ENCODE data around the gene SSR4. TPM values are rescaled to one million over a fixed set of nuclear protein-coding genes. Genes with fewer than 3 reads are reported as not detected.
A peak's percentile ranks its signal among the peaks of the same experiment; 100 is the strongest.

The SSR4 gene
- total and polyA plus RNA-seq, 2 of the 13 experiments (the other 11 are each of a cell fraction or from before 2014, with no cell fraction given): 214 to 288 TPM

- Histone ChIP-seq H3K27me3 (ENCODE audit: control insufficient read depth in 1 of 2, insufficient read depth in 2 of 2, low read length in 2 of 2) (peaks cover 0 to 2% of the 10 kb centered on the region in 2 experiments; a peak in 1 of 5 replicates), H3K36me3 (replicated peaks in 1 of 2; ENCODE audit: control insufficient read depth in 1 of 2, insufficient read depth in 2 of 2, low read length in 2 of 2) (peaks cover 0 to 2% of the 10 kb centered on the region in 2 experiments; a peak in 1 of 5 replicates), H3K9me3 (ENCODE audit: low read length) (no peaks in the 10 kb centered on the region), H3K9ac (ENCODE audit: insufficient read depth, low read depth, low read length) (no peak overlapping the region), H3K4me1 (ENCODE audit: insufficient read depth, low read length) (peaks cover 12% of the 10 kb centered on the region), H4K20me1 (ENCODE audit: insufficient read depth, low read length) (no peaks in the 10 kb centered on the region), H2AFZ (ENCODE audit: low read length) (no peak overlapping the region), H3K4me2 (ENCODE audit: low read depth, low read length) (no peak overlapping the region), H3K27ac (ENCODE audit: extremely low read length, insufficient read depth, low read length) (no peak overlapping the region), H3K4me3 (replicated peaks in 1 of 3; ENCODE audit: insufficient read depth in 1 of 3, low read depth in 2 of 3, low read length in 3 of 3) (no peak overlapping the region), H3K79me2 (ENCODE audit: insufficient read depth, low read length) (peaks cover 10% of the 10 kb centered on the region)
- DNase-seq (ENCODE audit: low spot score): no peak
- ATAC-seq: no peak
- no TSS peak for BruUV-seq (replicated peaks)
- POLR2A ChIA-PET: no interaction called here
- TF ChIP-seq ZNF253 (CRISPR knock-in tag; IDR thresholded peaks at IDR 0.05; ENCODE audit: borderline replicate concordance): no peak
- TF ChIP-seq TP53 (CRISPR knock-in tag; conservative IDR thresholded peaks at IDR 0.05): no peak
- WGBS (ENCODE audit: low lambda C conversion rate): 100% methylated on average over 3 of the region's 5 CpGs
- FAIRE-seq: no peak
- in situ Hi-C loops (cut with HindIII; ENCODE audit: extremely low pct_ligation_motif_present, low pct_unique_long_range_greater_than_20kb) (no loop called here), intact Hi-C loops (cut with micrococcal nuclease; ENCODE audit: unreplicated experiment) (no loop called here)
- CTCF ChIA-PET (ENCODE audit: low intra/inter-chr PET ratio, low total read pairs): no interaction called here
These were observed 4.9 kb downstream of the SSR4 start for GRCh38 chrX:153799326-153799725.

- H3K9ac ChIP-seq (ENCODE audit: insufficient read depth, low read depth, low read length): no peak overlapping the region
- peaks cover 12% of the 10 kb centered on the region for H3K4me1 ChIP-seq (ENCODE audit: insufficient read depth, low read length)
- TF ChIP-seq RBFOX2 (IDR thresholded peaks at IDR 0.05; ENCODE audit: low read depth, low read length) (peak; percentile 32; the same call in 1 of the 2 replicates), AGO2 (optimal IDR thresholded peaks at IDR 0.05; ENCODE audit: low read depth, low read length) (peak; percentile 86), ZNF589 (CRISPR knock-in tag; conservative IDR thresholded peaks at IDR 0.05) (no peak)
- TF ChIP-seq, protein P1, sequence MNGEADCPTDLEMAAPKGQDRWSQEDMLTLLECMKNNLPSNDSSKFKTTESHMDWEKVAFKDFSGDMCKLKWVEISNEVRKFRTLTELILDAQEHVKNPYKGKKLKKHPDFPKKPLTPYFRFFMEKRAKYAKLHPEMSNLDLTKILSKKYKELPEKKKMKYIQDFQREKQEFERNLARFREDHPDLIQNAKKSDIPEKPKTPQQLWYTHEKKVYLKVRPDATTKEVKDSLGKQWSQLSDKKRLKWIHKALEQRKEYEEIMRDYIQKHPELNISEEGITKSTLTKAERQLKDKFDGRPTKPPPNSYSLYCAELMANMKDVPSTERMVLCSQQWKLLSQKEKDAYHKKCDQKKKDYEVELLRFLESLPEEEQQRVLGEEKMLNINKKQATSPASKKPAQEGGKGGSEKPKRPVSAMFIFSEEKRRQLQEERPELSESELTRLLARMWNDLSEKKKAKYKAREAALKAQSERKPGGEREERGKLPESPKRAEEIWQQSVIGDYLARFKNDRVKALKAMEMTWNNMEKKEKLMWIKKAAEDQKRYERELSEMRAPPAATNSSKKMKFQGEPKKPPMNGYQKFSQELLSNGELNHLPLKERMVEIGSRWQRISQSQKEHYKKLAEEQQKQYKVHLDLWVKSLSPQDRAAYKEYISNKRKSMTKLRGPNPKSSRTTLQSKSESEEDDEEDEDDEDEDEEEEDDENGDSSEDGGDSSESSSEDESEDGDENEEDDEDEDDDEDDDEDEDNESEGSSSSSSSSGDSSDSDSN (CRISPR knock-in tag; IDR thresholded peaks at IDR 0.05): no peak
- WGBS (ENCODE audit: low lambda C conversion rate): no CpG with 5 or more reads among the region's 16 CpGs
- no peak overlapping the region for H3K4me2 ChIP-seq (ENCODE audit: low read depth, low read length)
- CTCF ChIA-PET (ENCODE audit: low intra/inter-chr PET ratio, low total read pairs): no interaction called here
- peaks cover 2 to 9% of the 10 kb centered on the region in 2 experiments; a peak in 2 of 5 replicates for H3K27me3 ChIP-seq (ENCODE audit: control insufficient read depth in 1 of 2, insufficient read depth in 2 of 2, low read length in 2 of 2)
- DNase-seq (ENCODE audit: low spot score): no peak
- intact Hi-C loops (cut with micrococcal nuclease; ENCODE audit: unreplicated experiment): no loop called here
- POLR2A ChIA-PET: no interaction called here
- in situ Hi-C loops (cut with HindIII; ENCODE audit: extremely low pct_ligation_motif_present, low pct_unique_long_range_greater_than_20kb): no loop called here
- H3K4me3 ChIP-seq (replicated peaks in 1 of 3; ENCODE audit: insufficient read depth in 1 of 3, low read depth in 2 of 3, low read length in 3 of 3): no peak overlapping the region
- no peak overlapping the region for H2AFZ ChIP-seq (ENCODE audit: low read length)
- no peaks in the 10 kb centered on the region for H3K9me3 ChIP-seq (ENCODE audit: low read length)
- no peak overlapping the region for H3K27ac ChIP-seq (ENCODE audit: extremely low read length, insufficient read depth, low read length)
- H3K79me2 ChIP-seq (ENCODE audit: insufficient read depth, low read length): peaks cover 5% of the 10 kb centered on the region
- H3K36me3 ChIP-seq (replicated peaks in 1 of 2; ENCODE audit: control insufficient read depth in 1 of 2, insufficient read depth in 2 of 2, low read length in 2 of 2): peaks cover 0 to 2% of the 10 kb centered on the region in 2 experiments; a peak in 1 of 5 replicates
- FAIRE-seq: no peak
- H4K20me1 ChIP-seq (ENCODE audit: insufficient read depth, low read length): no peaks in the 10 kb centered on the region
- no peak for ATAC-seq
- BruUV-seq (replicated peaks): no TSS peak
These were observed 5.8 kb downstream of the SSR4 start for GRCh38 chrX:153800177-153800722.
